ENCODE measurements around the gene ZNF407. TPM values are rescaled to one million over a fixed set of nuclear protein-coding genes. Genes with fewer than 3 reads are reported as not detected.

Gene ZNF407
- total and polyA plus RNA-seq, 9 donors: 5.3 to 22.3 (median 18.7) TPM

GRCh38 chr18:75067996-75068645 lies 470.5 kb downstream of the ZNF407 start:
- no peaks in the 10 kb centered on the region for H3K4me1 ChIP-seq (ENCODE audit: insufficient read depth)
- no peaks in the 10 kb centered on the region for H3K36me3 ChIP-seq
- no peak overlapping the region for H3K4me3 ChIP-seq
- no peaks in the 10 kb centered on the region for H3K9me3 ChIP-seq
- WGBS, 3 donors: 89 to 92% (median 89%) methylated on average over 17 of the region's 17 CpGs
- no peak overlapping the region for H3K27ac ChIP-seq
- DNase-seq: no peak
- TF ChIP-seq, protein P1, sequence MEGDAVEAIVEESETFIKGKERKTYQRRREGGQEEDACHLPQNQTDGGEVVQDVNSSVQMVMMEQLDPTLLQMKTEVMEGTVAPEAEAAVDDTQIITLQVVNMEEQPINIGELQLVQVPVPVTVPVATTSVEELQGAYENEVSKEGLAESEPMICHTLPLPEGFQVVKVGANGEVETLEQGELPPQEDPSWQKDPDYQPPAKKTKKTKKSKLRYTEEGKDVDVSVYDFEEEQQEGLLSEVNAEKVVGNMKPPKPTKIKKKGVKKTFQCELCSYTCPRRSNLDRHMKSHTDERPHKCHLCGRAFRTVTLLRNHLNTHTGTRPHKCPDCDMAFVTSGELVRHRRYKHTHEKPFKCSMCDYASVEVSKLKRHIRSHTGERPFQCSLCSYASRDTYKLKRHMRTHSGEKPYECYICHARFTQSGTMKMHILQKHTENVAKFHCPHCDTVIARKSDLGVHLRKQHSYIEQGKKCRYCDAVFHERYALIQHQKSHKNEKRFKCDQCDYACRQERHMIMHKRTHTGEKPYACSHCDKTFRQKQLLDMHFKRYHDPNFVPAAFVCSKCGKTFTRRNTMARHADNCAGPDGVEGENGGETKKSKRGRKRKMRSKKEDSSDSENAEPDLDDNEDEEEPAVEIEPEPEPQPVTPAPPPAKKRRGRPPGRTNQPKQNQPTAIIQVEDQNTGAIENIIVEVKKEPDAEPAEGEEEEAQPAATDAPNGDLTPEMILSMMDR (IDR thresholded peaks at IDR 0.05): no peak
- TF ChIP-seq EP300 (IDR thresholded peaks at IDR 0.05): no peak
- TF ChIP-seq POLR2A (IDR thresholded peaks at IDR 0.05): no peak
- no peaks in the 10 kb centered on the region for H3K27me3 ChIP-seq
- intact Hi-C loops (cut with DNase I): no loop called here

GRCh38 chr18:75068682-75069435 lies 471.2 kb downstream of the ZNF407 start:
- Histone ChIP-seq H3K4me3 (no peak overlapping the region), H3K9me3 (no peaks in the 10 kb centered on the region), H3K27ac (no peak overlapping the region), H3K27me3 (no peaks in the 10 kb centered on the region), H3K4me1 (ENCODE audit: insufficient read depth) (no peaks in the 10 kb centered on the region), H3K36me3 (no peaks in the 10 kb centered on the region)
- 85 to 87% (median 87%) methylated on average over 20 of the region's 20 CpGs for whole genome bisulfite sequencing, 3 donors
- TF ChIP-seq POLR2A (IDR thresholded peaks at IDR 0.05) (no peak), EP300 (IDR thresholded peaks at IDR 0.05) (no peak)
- TF ChIP-seq, protein P1 (IDR thresholded peaks at IDR 0.05): no peak
- DNase-seq: no peak
- intact Hi-C loops (cut with DNase I): no loop called here

GRCh38 chr18:75070235-75070624 lies 472.6 kb downstream of the ZNF407 start:
- H3K4me3 ChIP-seq: no peak overlapping the region
- no peaks in the 10 kb centered on the region for H3K4me1 ChIP-seq (ENCODE audit: insufficient read depth)
- no peaks in the 10 kb centered on the region for H3K9me3 ChIP-seq
- H3K36me3 ChIP-seq: no peaks in the 10 kb centered on the region
- H3K27me3 ChIP-seq: no peaks in the 10 kb centered on the region
- DNase-seq: no peak
- intact Hi-C loops (cut with DNase I): no loop called here
- H3K27ac ChIP-seq: no peak overlapping the region
- TF ChIP-seq POLR2A (IDR thresholded peaks at IDR 0.05) (no peak), EP300 (IDR thresholded peaks at IDR 0.05) (no peak)
- TF ChIP-seq, protein P1 (IDR thresholded peaks at IDR 0.05): no peak
- 69 to 75% (median 73%) methylated on average over 16 of the region's 16 CpGs for WGBS, 3 donors

DNA sequence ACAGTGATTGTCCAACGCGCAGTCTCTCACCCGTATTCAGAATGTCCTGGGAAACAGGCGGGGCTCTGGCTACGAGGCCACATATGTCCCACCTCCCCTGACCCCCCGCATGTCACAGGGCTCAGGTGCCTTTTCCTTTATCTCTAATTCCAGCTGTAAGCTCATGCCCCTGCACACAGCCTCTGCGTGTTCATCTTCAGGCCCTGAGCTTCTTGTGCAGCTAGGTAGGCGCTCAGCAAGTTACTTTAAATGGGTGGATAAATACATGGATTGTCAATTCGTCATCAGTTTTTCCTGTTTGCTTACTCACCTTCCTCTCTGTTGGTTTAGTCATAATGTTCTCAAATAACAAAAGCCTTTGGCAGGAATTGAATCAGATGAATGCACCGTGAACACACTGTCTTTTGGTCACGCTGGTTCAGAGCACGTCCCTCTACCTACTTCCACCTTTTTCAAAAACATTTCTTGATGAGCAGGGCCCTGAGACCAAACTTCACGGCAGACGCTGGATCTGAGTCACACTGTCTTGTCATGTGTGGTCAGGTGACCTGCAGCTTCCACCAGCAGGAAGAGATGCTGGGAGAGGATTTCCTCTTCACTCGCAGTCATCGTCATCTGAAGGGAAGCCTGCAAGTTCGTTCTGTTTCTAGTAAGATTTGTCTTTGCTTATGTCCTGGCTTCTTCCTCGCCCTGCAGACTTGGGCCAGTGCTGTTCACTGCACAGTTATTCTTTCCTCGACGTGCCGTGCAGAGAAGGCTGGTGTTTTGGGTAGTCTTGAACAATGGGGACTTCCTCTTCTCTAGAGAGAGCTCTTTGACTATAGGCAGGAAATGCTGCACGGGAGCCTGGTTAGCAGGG lies 473.2 kb downstream of the ZNF407 start:
- Histone ChIP-seq H3K9me3 (no peaks in the 10 kb centered on the region), H3K36me3 (no peaks in the 10 kb centered on the region), H3K4me1 (ENCODE audit: insufficient read depth) (no peaks in the 10 kb centered on the region), H3K27me3 (no peaks in the 10 kb centered on the region), H3K4me3 (no peak overlapping the region), H3K27ac (no peak overlapping the region)
- WGBS, 3 donors: 75 to 80% (median 79%) methylated on average over 22 of the region's 22 CpGs
- DNase-seq: no peak
- intact Hi-C loops (cut with DNase I): no loop called here
- TF ChIP-seq POLR2A (IDR thresholded peaks at IDR 0.05) (no peak), EP300 (IDR thresholded peaks at IDR 0.05) (no peak)
- TF ChIP-seq, protein P1 (IDR thresholded peaks at IDR 0.05): no peak
